K562 (cell line): ENCODE results near the gene ZFPM1. TPM values are rescaled to one million over a fixed set of nuclear protein-coding genes. Genes with fewer than 3 reads are reported as not detected.
A peak's percentile ranks its signal among the peaks of the same experiment; 100 is the strongest.

ENCODE experiments used
- CHD2 ChIP-seq: IDR thresholded peaks from 2 replicates; pipeline ENCODE4 v1.6.1; 2011; ENCODE audit warnings: low read depth, low read length
- GABPB1 ChIP-seq: sonication (generic); formaldehyde crosslinking; IDR thresholded peaks from 2 replicates; pipeline ENCODE4 v1.8.0; 2022; ENCODE audit warnings: mild to moderate bottlenecking, missing genetic modification reagents
- GTF2F1 ChIP-seq: IDR thresholded peaks from 2 replicates; pipeline ENCODE4 v1.6.1; 2011; ENCODE audit warnings: low read depth, low read length, improper control_type of control experiment
- HBP1 ChIP-seq: fragments of 450-650 bp; formaldehyde crosslinking; IDR thresholded peaks from 2 replicates; pipeline ENCODE4 v1.4.0; 2022; ENCODE audit warnings: missing genetic modification characterization
- HDAC3 ChIP-seq: fragments of 450-650 bp; IDR thresholded peaks from 2 replicates; pipeline ENCODE4 v1.6.1; 2018; ENCODE audit warnings: borderline replicate concordance, mild to moderate bottlenecking, moderate library complexity; ENCODE audit not compliant: partially characterized antibody
- HNRNPL ChIP-seq: fragments of 200-400 bp; formaldehyde crosslinking; IDR thresholded peaks from 2 replicates; pipeline ENCODE4 v1.6.1; 2017; ENCODE audit warnings: low read depth, mild to moderate bottlenecking, low read length
- MCM3 ChIP-seq: fragments of 450-650 bp; IDR thresholded peaks from 2 replicates; pipeline ENCODE4 v1.6.1; 2016
- PHF21A ChIP-seq: fragments of 450-650 bp; IDR thresholded peaks from 2 replicates; pipeline ENCODE4 v1.6.1; 2017; ENCODE audit warnings: low read depth, borderline replicate concordance
- POLR2AphosphoS5 ChIP-seq: IDR thresholded peaks from 2 replicates; pipeline ENCODE4 v1.6.1; 2011; ENCODE audit warnings: mild to moderate bottlenecking, low read depth, low read length, moderate library complexity; ENCODE audit not compliant: control insufficient read depth, insufficient read depth
- TAF7 ChIP-seq: fragments of 450-650 bp; IDR thresholded peaks from 2 replicates; pipeline ENCODE4 v1.6.1; 2016; ENCODE audit warnings: missing genetic modification characterization, missing compliant biosample characterization
- TARDBP ChIP-seq: fragments of 450-650 bp; IDR thresholded peaks from 2 replicates; pipeline ENCODE4 v1.6.1; 2016
- TCF15 ChIP-seq: fragments of 250-450 bp; sonication (Bioruptor Pico); IDR thresholded peaks from 2 replicates; pipeline ENCODE4 v1.8.0; 2022; ENCODE audit warnings: moderate library complexity, mild to moderate bottlenecking, inconsistent platforms
- TEAD2 ChIP-seq: fragments of 450-650 bp; IDR thresholded peaks from 2 replicates; pipeline ENCODE4 v1.6.1; 2016; ENCODE audit warnings: missing genetic modification characterization, control low read depth, missing compliant biosample characterization
- TFE3 ChIP-seq: fragments of 450-650 bp; formaldehyde crosslinking; IDR thresholded peaks from 2 replicates; pipeline ENCODE4 v1.4.0; 2020; ENCODE audit warnings: mild to moderate bottlenecking, mixed read lengths
- TRIM25 ChIP-seq: fragments of 450-650 bp; IDR thresholded peaks from 2 replicates; pipeline ENCODE4 v1.7.0; 2016; ENCODE audit warnings: borderline replicate concordance
- ZEB2 ChIP-seq: fragments of 450-650 bp; IDR thresholded peaks from 2 replicates; pipeline ENCODE4 v1.6.1; 2016
- ZHX1 ChIP-seq: fragments of 150-350 bp; conservative IDR thresholded peaks from 2 replicates; pipeline ENCODE4 v1.6.1; 2014; ENCODE audit warnings: low read length
- ZNF449 ChIP-seq: fragments of 250-450 bp; sonication (Bioruptor Pico); IDR thresholded peaks from 2 replicates; pipeline ENCODE4 v1.8.0; 2022; ENCODE audit warnings: moderate library complexity, mild to moderate bottlenecking, inconsistent platforms
- ZNF79 ChIP-seq: fragments of 250-450 bp; sonication (Bioruptor Pico); IDR thresholded peaks from 2 replicates; pipeline ENCODE4 v1.4.0; 2020; ENCODE audit warnings: low read depth, mild to moderate bottlenecking, moderate library complexity
- polyA plus RNA-seq, 8 experiments: library from polyadenylated mRNA; depleted of rRNA in 4 of 8; stranded (reverse) in 5 of 8; unstranded in 3 of 8; fragments of >200 nt; fragmentation: Nextera tagmentation in 2 of 8; fragmentation: Illumina TruSeq in 1 of 8; extraction: Ambion mirVana in 2 of 8; extraction: Trizol in 1 of 8; gene quantifications; 2 replicates each; pipeline versions ENCODE4 v1.2.1 to v1.2.3, GENCODE V29; 2011 to 2014; ENCODE audit warnings: inconsistent platforms in 1 of 8, missing spikeins in 1 of 8
- total RNA-seq, 7 experiments: library from RNA; depleted of rRNA in 6 of 7; stranded (reverse); fragments of >200 nt in 6 of 7; fragmentation: Illumina TruSeq in 2 of 7; extraction: Trizol in 2 of 7; gene quantifications; 2 replicates each; pipeline versions ENCODE4 v1.2.1 to v1.2.3, GENCODE V29; 2011 to 2021; ENCODE audit warnings: low replicate concordance in 1 of 7

ZFPM1 gene
- total and polyA plus RNA-seq, 9 of the 15 experiments (the other 6 are each of a cell fraction or from before 2014, with no cell fraction given) = 0.03 to 35.9 (median 1.4) TPM

GRCh38 chr16:88569985-88570690 is 117.1 kb downstream of the ZFPM1 start, which contains the start of gene ZC3H18 (continued):
- TF ChIP-seq ZNF449 (CRISPR knock-in tag) = no peak
- no peak for TF ChIP-seq TRIM25
- TF ChIP-seq HDAC3 = no peak
- TF ChIP-seq TARDBP = peak; percentile 39; the same call in 1 of the 2 replicates
- TF ChIP-seq TEAD2 (tag) = no peak
- TF ChIP-seq PHF21A = no peak
- TF ChIP-seq HNRNPL = no peak
- no peak for TF ChIP-seq ZHX1
- TF ChIP-seq GABPB1 = peak; percentile 89
- peak; percentile 100 for TF ChIP-seq TFE3
- TF ChIP-seq ZEB2 = no peak
- no peak; the same call in 1 of the 2 replicates for TF ChIP-seq CHD2
- no peak for TF ChIP-seq MCM3
- no peak for TF ChIP-seq TAF7 (tag)
- TF ChIP-seq TCF15 = no peak
- TF ChIP-seq HBP1 = no peak
- TF ChIP-seq GTF2F1 = 0 out of 2 replicates have a peak, but pooled peaks have one; percentile 63
- TF ChIP-seq POLR2AphosphoS5 = peak; percentile 61
- TF ChIP-seq ZNF79 (CRISPR knock-in tag) = no peak
